Stimulated activated naive CD4-positive, alpha-beta T cell treated with Interleukin-2 at 50 U/mL for 16 hours (primary cell): ENCODE measurements around the gene ACTR5.

Experiments used
- DNase-seq: peaks from one replicate; lab custom pipeline; 2025; lab: John Stamatoyannopoulos, UW

ACTR5 gene

DNA sequence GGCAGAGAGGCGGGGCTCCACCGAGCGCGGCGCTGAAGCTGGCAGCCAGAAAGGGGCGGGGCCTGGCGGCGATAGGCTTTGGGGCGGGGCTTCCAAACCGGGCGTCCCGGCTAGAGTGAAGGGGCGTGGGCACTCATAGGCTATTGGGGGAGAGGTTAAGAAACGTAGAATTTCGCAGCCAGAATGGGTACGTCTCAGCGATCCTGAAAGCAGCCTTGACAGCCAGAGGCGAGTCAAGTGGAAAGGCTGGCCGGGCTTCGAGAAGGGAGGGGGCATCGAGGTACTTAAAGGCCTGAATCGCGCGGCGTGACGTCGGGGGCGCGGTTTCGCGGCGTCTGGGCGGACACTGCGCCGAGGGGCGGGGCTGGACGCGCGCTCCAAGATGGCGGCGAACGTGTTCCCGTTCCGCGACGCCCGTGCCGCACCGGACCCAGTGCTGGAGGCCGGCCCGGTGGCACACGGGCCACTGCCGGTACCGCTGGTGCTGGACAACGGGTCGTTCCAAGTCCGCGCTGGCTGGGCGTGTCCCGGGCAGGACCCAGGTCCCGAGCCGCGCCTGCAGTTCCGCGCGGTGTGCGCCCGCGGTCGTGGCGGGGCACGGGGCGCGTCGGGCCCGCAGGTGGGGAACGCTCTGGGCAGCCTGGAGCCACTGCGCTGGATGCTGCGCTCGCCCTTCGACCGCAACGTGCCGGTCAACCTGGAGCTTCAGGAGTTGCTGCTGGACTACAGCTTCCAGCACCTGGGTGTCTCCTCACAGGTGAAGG is at the start of gene ACTR5:
Gene ACTR5, plus strand, starts transcription at position 364 of the 764 bp plus-strand sequence. Its CDS starts 19 bp downstream, at position 383.
- peak; percentile 95 for DNase-seq

- DNase-seq, result no peak
These were observed 49.7 kb upstream of the ACTR5 start for GRCh38 chr20:38698541-38698940.

GRCh38 chr20:38700141-38700540 is 48.1 kb upstream of the ACTR5 start:
- no peak for DNase-seq

GRCh38 chr20:38700926-38701325 is 47.3 kb upstream of the ACTR5 start:
- DNase-seq, result no peak

DNA sequence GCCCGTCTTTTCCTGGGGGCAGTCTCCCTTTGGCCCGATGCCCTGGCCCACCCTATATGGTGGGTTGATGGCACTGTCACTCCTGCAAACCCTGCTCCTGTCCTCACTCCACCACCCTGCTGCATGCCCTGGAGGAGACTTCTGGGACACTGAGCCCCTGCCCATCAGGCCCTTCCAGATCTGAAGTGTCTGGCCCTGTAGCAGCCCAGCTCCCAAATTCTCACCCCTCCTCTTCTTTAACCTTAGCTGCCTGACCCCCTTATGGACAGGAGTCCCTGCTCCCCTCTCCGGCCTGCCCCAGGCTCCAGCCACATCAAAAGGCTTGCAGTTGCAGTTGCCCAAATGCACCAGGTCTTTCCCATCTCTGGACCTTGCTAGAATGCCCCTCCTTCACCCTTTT is 44.7 kb upstream of the ACTR5 start:
- no peak for DNase-seq

DNA sequence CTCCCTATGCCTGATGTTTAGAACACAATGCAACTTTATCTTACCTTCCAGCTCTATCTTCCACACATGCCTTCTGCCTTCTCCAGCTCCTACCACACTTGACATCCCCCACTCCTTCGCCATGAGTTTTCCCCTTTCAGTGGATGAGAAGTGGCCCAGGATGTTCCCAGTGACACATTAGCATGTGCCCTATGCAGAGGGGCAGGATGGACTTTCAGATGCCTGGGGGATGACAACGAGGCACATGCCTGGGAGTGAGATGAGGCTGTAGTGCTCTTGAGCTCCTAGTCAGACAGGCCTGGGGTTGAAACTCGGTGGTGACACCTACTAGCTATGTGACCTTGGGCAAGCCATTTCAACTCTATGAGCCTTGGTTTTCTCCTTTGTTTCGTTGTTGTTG is 44.1 kb upstream of the ACTR5 start:
- no peak for DNase-seq

- no peak for DNase-seq
These were observed 41.8 kb upstream of the ACTR5 start for GRCh38 chr20:38706509-38706908.

DNA sequence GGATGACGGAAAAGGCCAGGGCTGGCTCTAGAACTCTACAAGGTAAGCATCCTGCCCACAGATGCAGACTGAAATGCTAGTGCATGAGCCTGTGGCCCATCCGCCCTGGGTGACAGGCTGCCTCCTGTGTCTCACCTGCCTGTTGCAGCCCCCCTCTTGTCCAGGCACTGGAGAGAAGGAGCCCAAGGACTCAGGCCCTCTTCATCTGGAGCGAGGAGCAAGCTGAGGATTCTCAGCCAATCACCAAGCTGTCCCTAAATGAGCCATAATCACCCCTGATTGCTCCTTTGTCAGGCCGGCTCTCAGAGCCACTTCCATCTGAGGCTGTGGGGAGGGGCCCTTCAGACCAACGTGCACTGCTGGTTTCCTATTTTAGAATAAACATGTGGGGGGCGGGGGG is 34.0 kb upstream of the ACTR5 start:
- DNase-seq, result no peak

DNA sequence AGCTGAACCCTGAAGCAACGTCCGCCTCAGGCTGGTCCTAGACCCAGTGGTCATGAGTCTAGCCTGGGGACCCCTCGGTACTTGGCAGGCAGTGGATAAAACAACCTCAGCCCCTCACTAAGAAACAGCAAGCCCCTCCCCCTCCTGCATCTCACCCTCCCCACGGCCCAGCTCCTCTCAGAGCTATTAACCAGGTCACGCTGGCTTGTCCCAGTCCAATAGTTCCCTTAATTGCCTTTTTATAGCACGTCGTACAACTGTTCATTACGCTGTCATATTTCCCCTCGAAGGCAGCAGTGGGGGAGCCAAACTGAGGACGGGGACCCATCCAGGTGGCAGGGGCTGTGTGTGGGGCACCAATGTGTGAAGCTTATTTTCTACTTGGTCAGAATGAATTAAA is 32.6 kb upstream of the ACTR5 start:
- DNase-seq, result no peak

DNA sequence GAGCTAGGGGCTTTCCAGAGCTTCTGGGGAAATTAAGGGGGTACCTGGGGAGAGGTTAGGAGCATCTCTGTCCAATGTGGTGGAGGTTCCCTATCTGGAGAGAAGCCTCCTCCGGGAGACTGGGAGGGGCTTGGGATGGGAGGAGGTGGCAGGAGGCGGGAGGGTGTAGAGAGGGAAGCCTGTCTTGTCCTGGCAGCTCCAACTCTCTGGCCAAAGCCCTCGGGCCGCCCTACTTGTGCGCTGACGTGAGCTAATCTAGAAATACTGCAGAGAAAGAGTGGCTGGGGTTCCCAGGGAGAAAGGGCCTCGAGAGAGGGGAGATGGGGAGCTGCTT is 25.6 kb upstream of the ACTR5 start:
- DNase-seq, result no peak

GRCh38 chr20:38723017-38723847 is 25.0 kb upstream of the ACTR5 start:
- no peak for DNase-seq

DNA sequence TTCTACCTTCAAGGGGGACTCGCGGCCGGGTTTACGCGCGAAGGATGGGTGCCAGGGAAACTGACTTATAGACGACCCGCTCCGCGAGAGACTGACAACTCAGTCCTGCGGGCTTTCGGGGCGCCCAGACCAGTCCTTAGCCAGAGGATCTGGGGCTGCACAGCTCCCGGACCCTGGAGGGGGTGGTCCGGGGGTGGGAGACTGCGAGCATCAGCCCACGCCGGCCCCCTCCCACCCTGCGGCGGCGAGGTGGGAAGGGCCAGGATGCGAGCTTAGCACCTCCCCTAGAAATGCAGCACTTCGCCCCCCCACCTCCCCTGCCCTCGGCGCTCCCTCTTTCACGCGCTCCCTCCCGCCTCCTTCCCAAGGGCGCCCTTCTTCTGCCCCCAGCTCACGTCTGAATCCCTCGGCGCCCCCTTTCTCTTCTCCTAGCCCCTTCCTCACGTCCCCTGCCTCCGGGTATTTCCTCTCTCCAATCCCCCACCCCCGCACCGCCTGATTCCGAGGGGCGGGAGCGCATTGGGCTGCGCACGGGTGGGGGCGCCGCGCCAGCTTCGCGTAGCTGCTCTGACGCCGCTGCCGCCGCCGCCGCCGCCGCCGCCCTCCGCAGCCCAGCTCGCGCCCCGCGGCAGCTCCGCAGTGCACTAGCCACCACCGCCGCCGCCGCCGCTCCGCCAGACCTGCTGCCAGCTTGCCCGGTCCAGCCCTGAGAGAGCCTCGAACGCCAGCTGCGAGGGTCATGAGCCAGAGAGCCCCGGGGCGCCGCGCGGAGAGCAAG is 24.2 kb upstream of the ACTR5 start, which contains the start of gene SLC32A1:
Gene SLC32A1, plus strand, starts transcription at position 639 of the 778 bp plus-strand sequence. CDS start 239 bp downstream, outside the sequence.
- no peak for DNase-seq

DNA sequence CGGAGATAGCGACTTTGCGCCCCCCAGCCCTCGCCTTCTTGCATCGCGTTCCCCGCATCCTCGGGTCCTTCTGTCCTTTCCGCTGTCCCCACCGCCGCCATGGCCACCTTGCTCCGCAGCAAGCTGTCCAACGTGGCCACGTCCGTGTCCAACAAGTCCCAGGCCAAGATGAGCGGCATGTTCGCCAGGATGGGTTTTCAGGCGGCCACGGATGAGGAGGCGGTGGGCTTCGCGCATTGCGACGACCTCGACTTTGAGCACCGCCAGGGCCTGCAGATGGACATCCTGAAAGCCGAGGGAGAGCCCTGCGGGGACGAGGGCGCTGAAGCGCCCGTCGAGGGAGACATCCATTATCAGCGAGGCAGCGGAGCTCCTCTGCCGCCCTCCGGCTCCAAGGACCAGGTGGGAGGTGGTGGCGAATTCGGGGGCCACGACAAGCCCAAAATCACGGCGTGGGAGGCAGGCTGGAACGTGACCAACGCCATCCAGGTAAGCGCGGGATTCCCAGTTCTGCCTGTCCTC is 23.6 kb upstream of the ACTR5 start:
- DNase-seq, result no peak

GRCh38 chr20:38725148-38725901 is 22.9 kb upstream of the ACTR5 start:
- no peak for DNase-seq

DNA sequence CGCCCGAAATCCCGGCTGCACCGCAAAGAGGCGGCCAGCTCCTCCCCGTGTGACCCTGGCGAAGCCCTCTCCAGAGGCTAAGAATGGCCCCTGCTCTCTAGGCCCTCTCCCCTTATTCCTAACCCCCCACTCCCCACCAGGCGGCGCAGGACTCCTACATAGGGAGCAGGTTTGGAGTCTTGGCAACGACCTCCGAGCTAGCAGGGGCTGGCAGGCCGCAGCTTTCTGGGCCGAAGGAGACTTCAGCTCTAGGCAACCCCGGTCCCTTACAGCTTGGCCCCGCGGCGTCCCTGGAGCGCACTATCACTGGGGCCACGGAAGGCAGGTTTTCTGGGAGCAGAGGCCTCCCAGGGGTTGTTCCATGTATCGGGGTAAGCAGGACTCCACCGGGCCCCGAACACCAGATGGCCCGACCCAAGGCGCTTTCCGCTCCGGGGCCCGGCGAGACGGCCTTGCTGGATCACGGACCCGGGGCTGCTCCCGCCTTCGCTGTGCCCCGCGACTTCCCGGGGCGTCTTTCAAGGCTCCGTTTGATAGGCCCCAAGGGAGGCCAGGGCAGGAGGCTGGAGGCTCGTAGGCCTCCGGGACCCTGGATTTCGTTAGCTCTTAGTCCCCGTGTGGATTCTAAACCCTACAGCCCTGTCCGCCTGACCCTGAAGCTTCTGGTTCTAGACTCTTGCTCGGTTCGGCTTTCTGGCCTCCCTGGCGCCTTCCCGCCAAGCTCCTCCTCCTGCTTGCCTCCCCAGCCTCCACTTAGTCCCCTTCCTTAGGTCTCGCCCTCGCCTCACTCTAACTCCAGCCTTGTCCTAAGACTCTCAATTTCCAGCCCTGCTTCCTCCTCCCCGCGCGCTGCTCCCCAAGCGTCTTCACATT is 22.1 kb upstream of the ACTR5 start:
- no peak for DNase-seq

- peak; percentile 40 for DNase-seq
These were observed 21.3 kb upstream of the ACTR5 start for GRCh38 chr20:38726804-38727606.

- DNase-seq, result no peak
These were observed 20.6 kb upstream of the ACTR5 start for GRCh38 chr20:38727607-38728190.

DNA sequence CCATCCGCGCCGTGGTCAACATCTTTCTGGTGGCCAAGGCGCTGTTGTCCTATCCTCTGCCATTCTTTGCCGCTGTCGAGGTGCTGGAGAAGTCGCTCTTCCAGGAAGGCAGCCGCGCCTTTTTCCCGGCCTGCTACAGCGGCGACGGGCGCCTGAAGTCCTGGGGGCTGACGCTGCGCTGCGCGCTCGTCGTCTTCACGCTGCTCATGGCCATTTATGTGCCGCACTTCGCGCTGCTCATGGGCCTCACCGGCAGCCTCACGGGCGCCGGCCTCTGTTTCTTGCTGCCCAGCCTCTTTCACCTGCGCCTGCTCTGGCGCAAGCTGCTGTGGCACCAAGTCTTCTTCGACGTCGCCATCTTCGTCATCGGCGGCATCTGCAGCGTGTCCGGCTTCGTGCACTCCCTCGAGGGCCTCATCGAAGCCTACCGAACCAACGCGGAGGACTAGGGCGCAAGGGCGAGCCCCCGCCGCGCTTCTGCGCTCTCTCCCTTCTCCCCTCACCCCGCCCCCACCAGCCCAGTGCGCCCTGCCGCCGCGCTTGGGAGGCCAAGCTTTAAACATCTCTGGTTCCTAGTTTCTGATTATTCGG is 20.0 kb upstream of the ACTR5 start:
- no peak for DNase-seq
